Esophagus muscularis mucosa (tissue), 4 donors: ENCODE data around the gene FANCD2. TPM values are rescaled to one million over a fixed set of nuclear protein-coding genes. Genes with fewer than 3 reads are reported as not detected.
A peak's percentile ranks its signal among the peaks of the same experiment; 100 is the strongest.
"Not testable (repeated sequence)": the region's sequence is repeated elsewhere in the genome, so short reads cannot be mapped to it uniquely, and the experiment has no call there.

Experiments used
- DNase-seq: peaks from one replicate; pipeline ENCODE4 v3.0.0-alpha.2; 2017; ENCODE audit errors: extremely low spot score
- H3K27ac ChIP-seq, 4 donors: fragments of 200-600 bp; sonication (generic); replicated peaks in 1 of 4; 1 replicate in 3 of 4; 2 replicates in 1 of 4; pipeline ENCODE4 v1.5.1; 2016 to 2019; ENCODE audit warnings: mild to moderate bottlenecking in 1 of 4
- H3K27me3 ChIP-seq, 4 donors: fragments of 200-600 bp; sonication (generic); one replicate each; pipeline versions ENCODE4 v1.5.1 to v1.6.0; 2016 to 2019
- H3K36me3 ChIP-seq, 4 donors: fragments of 200-600 bp; sonication (generic); one replicate each; pipeline ENCODE4 v1.5.1; 2016 to 2019
- H3K4me1 ChIP-seq, 4 donors: fragments of 200-600 bp; sonication (generic); one replicate each; pipeline ENCODE4 v1.5.1; 2016 to 2019
- H3K4me3 ChIP-seq, 4 donors: fragments of 200-600 bp; sonication (generic); 1 replicate in 2 of 4; 2 replicates in 2 of 4; pipeline ENCODE4 v1.5.1; 2016 to 2019; ENCODE audit warnings: mild to moderate bottlenecking in 4 of 4, moderate library complexity in 1 of 4
- H3K9me3 ChIP-seq, 4 donors: fragments of 200-600 bp; sonication (generic); 1 replicate in 3 of 4; 2 replicates in 1 of 4; pipeline ENCODE4 v1.5.1; 2016 to 2019
- CTCF ChIP-seq, 3 experiments: fragments of 200-600 bp in 2 of 3; fragments of 450-650 bp in 1 of 3; sonication (generic) in 2 of 3; IDR thresholded peaks; one replicate each; pipeline ENCODE4 v1.5.1; 2017 to 2019; ENCODE audit warnings: antibody characterized with exemption in 3 of 3, mild to moderate bottlenecking in 2 of 3, moderate library complexity in 1 of 3
- EP300 ChIP-seq: sonication (generic); formaldehyde crosslinking; IDR thresholded peaks from one replicate; pipeline ENCODE4 v1.6.1; 2017; ENCODE audit warnings: antibody characterized with exemption
- POLR2A ChIP-seq: fragments of 450-650 bp; IDR thresholded peaks from one replicate; pipeline ENCODE4 v1.6.1; 2017; ENCODE audit warnings: antibody characterized with exemption, moderate library complexity, mild to moderate bottlenecking, low read depth
- POLR2AphosphoS5 ChIP-seq, 2 donors: sonication (generic); formaldehyde crosslinking; IDR thresholded peaks; one replicate each; pipeline ENCODE4 v1.6.1; 2017; ENCODE audit warnings: antibody characterized with exemption in 2 of 2
- WGBS: methylation state at CpG from one replicate; pipeline ENCODE4 v1.1.5; 2018; 5-methylcytosine and 5-hydroxymethylcytosine counted together
- intact Hi-C: fragments of 100-400 bp; cut with DNase I; formaldehyde crosslinking; loops from one replicate; pipeline ENCODE4 v1.15.1; 2023
- total RNA-seq, 4 donors: library from RNA; depleted of rRNA; stranded (reverse); fragments of >200 nt; gene quantifications; one replicate each; pipeline versions ENCODE4 v1.1.0 to v1.2.1, GENCODE V29; 2016

Gene FANCD2
- total RNA-seq, 4 donors from 2014 or later = 0.52 to 2.3 (median 1.1) TPM

GRCh38 chr3:10015461-10015904, 10.8 kb upstream of the FANCD2 start:
- intact Hi-C loops = no loop called here
- Histone ChIP-seq H3K9me3 (no peaks in the 10 kb centered on the region), H3K27me3 (no peaks in the 10 kb centered on the region), H3K36me3 (peaks cover 4 to 32% (median 28%) of the 10 kb centered on the region in 4 donors), H3K27ac (peak overlapping the region; percentile 89 to 93 (median 92)), H3K4me3 (peak overlapping the region; percentile 16 to 45 (median 30)), H3K4me1 (peaks cover 31 to 38% (median 34%) of the 10 kb centered on the region in 4 donors)
- peak; percentile 98 for DNase-seq
- 11% methylated on average over 7 of the region's 10 CpGs for WGBS
- peak; percentile 56 to 71 for TF ChIP-seq POLR2AphosphoS5 (IDR thresholded peaks at IDR 0.05)
- TF ChIP-seq EP300 = no peak

GRCh38 chr3:10017636-10018292, 8.5 kb upstream of the FANCD2 start:
- no peak overlapping the region for H3K4me3 ChIP-seq
- WGBS = 89% methylated on average over 13 of the region's 13 CpGs
- no peaks in the 10 kb centered on the region for H3K27me3 ChIP-seq
- H3K9me3 ChIP-seq = no peaks in the 10 kb centered on the region
- peak overlapping the region in 1 of 4 donors; percentile 26 for H3K27ac ChIP-seq
- H3K36me3 ChIP-seq = peaks cover 23 to 55% (median 51%) of the 10 kb centered on the region in 4 donors
- DNase-seq = no peak
- TF ChIP-seq POLR2AphosphoS5 (IDR thresholded peaks at IDR 0.05) (no peak), EP300 (no peak), POLR2A (no peak), CTCF (IDR thresholded peaks at IDR 0.05) (no peak)
- intact Hi-C loops = no loop called here
- H3K4me1 ChIP-seq = peaks cover 21 to 27% (median 21%) of the 10 kb centered on the region in 4 donors

GRCh38 chr3:10018806-10019205, 7.4 kb upstream of the FANCD2 start:
- DNase-seq, H3K27me3 ChIP-seq, H3K9me3 ChIP-seq, intact Hi-C loops, H3K4me3 ChIP-seq, H3K27ac ChIP-seq: not testable (repeated sequence)
- WGBS = 95% methylated on average over 2 of the region's 2 CpGs
- peaks cover 21 to 32% (median 24%) of the 10 kb centered on the region in 4 donors for H3K4me1 ChIP-seq
- H3K36me3 ChIP-seq = peaks cover 23 to 64% (median 60%) of the 10 kb centered on the region in 4 donors

- 82% methylated on average over 5 of the region's 5 CpGs for WGBS
- no peak for DNase-seq
- intact Hi-C loops = no loop called here
- no peak overlapping the region for H3K27ac ChIP-seq
- H3K4me3 ChIP-seq = no peak overlapping the region
- no peaks in the 10 kb centered on the region for H3K9me3 ChIP-seq
- TF ChIP-seq POLR2AphosphoS5 (IDR thresholded peaks at IDR 0.05) (no peak), POLR2A (no peak), CTCF (IDR thresholded peaks at IDR 0.05) (no peak), EP300 (no peak)
- H3K4me1 ChIP-seq = peaks cover 22 to 37% (median 29%) of the 10 kb centered on the region in 4 donors
- H3K27me3 ChIP-seq = no peaks in the 10 kb centered on the region
- peaks cover 23 to 64% (median 61%) of the 10 kb centered on the region in 4 donors for H3K36me3 ChIP-seq
These were observed 6.9 kb upstream of the FANCD2 start for GRCh38 chr3:10019326-10019725.

- DNase-seq = no peak
- TF ChIP-seq POLR2AphosphoS5 (IDR thresholded peaks at IDR 0.05) (no peak), EP300 (no peak), CTCF (IDR thresholded peaks at IDR 0.05) (no peak), POLR2A (no peak)
- Histone ChIP-seq H3K4me3 (no peak overlapping the region), H3K27ac (no peak overlapping the region), H3K36me3 (peaks cover 23 to 64% (median 61%) of the 10 kb centered on the region in 4 donors), H3K9me3 (no peaks in the 10 kb centered on the region), H3K27me3 (no peaks in the 10 kb centered on the region), H3K4me1 (peaks cover 21 to 33% (median 29%) of the 10 kb centered on the region in 4 donors)
- WGBS = 86% methylated on average over 9 of the region's 9 CpGs
- intact Hi-C loops = loop anchor here (5.0 kb wide), 1 partner anchor 225 kb away; the partner anchor contains the start of gene TATDN2
These were observed 4.1 kb upstream of the FANCD2 start for GRCh38 chr3:10021856-10022775.
